Astrocyte (in vitro differentiated cells and primary cell): Measurements from ENCODE around the gene PCP2. TPM values are rescaled to one million over a fixed set of nuclear protein-coding genes. Genes with fewer than 3 reads are reported as not detected.

Experiments
- DNase-seq: peaks from one replicate; pipeline ENCODE4 v3.0.0-alpha.2; 2010; ENCODE audit warnings: low read depth
- FAIRE-seq: peaks from 2 replicates; lab custom pipeline; 2011; peaks lifted over from hg19 to GRCh38; lab: Jason Lieb, UNC
- H2AFZ ChIP-seq: 2 replicates; pipeline ENCODE4 v1.6.0; 2012; ENCODE audit warnings: low read depth, low read length, inconsistent platforms
- H3K27ac ChIP-seq: 2 replicates; pipeline ENCODE4 v1.5.1; 2011; ENCODE audit warnings: low read depth, low read length, inconsistent platforms
- H3K27me3 ChIP-seq: 2 replicates; pipeline ENCODE4 v1.6.0; 2011; ENCODE audit warnings: low read length, inconsistent platforms; ENCODE audit not compliant: insufficient read depth
- H3K36me3 ChIP-seq: 2 replicates; pipeline ENCODE4 v1.5.1; 2011; ENCODE audit warnings: low read length, inconsistent platforms; ENCODE audit not compliant: insufficient read depth
- H3K4me1 ChIP-seq: 2 replicates; pipeline ENCODE4 v1.5.1; 2011; ENCODE audit warnings: low read length, inconsistent platforms; ENCODE audit not compliant: insufficient read depth
- H3K4me2 ChIP-seq: 2 replicates; pipeline ENCODE4 v1.6.0; 2012; ENCODE audit warnings: low read length, inconsistent platforms
- H3K4me3 ChIP-seq: 2 replicates; pipeline ENCODE4 v1.5.1; 2011; ENCODE audit warnings: low read depth, mild to moderate bottlenecking, low read length, inconsistent platforms; ENCODE audit not compliant: insufficient read depth
- H3K79me2 ChIP-seq: 2 replicates; pipeline ENCODE4 v1.6.0; 2012; ENCODE audit warnings: mild to moderate bottlenecking, low read length, inconsistent platforms; ENCODE audit not compliant: insufficient read depth
- H3K9ac ChIP-seq: 2 replicates; pipeline ENCODE4 v1.6.0; 2012; ENCODE audit warnings: mild to moderate bottlenecking, low read length, inconsistent platforms
- H3K9me3 ChIP-seq: 2 replicates; pipeline ENCODE4 v1.5.1; 2012; ENCODE audit warnings: low read depth, mild to moderate bottlenecking, low read length, inconsistent platforms; ENCODE audit not compliant: insufficient read depth
- H4K20me1 ChIP-seq: 2 replicates; pipeline ENCODE4 v1.6.0; 2012; ENCODE audit warnings: low read length, inconsistent platforms; ENCODE audit not compliant: insufficient read depth
- H3K27ac Mint-ChIP-seq: one replicate; pipeline ENCODE4 v1.8.0; 2021; ENCODE audit warnings: mild to moderate bottlenecking, mixed read lengths; ENCODE audit not compliant: unreplicated experiment
- H3K27me3 Mint-ChIP-seq: one replicate; pipeline ENCODE4 v1.8.0; 2021; ENCODE audit warnings: low read depth, mixed read lengths; ENCODE audit not compliant: unreplicated experiment
- H3K36me3 Mint-ChIP-seq: one replicate; pipeline ENCODE4 v1.8.0; 2021; ENCODE audit warnings: low read depth, mixed read lengths; ENCODE audit not compliant: unreplicated experiment
- H3K4me1 Mint-ChIP-seq: one replicate; pipeline ENCODE4 v1.8.0; 2021; ENCODE audit warnings: low read depth, mixed read lengths; ENCODE audit not compliant: unreplicated experiment
- H3K4me3 Mint-ChIP-seq: one replicate; pipeline ENCODE4 v1.8.0; 2021; ENCODE audit warnings: mild to moderate bottlenecking, moderate library complexity, mixed read lengths; ENCODE audit not compliant: unreplicated experiment
- H3K9me3 Mint-ChIP-seq: one replicate; pipeline ENCODE4 v1.8.0; 2021; ENCODE audit warnings: mild to moderate bottlenecking, mixed read lengths; ENCODE audit not compliant: unreplicated experiment
- CTCF ChIP-seq: IDR thresholded peaks from 2 replicates; pipeline ENCODE4 v1.5.1; 2011; ENCODE audit warnings: low read depth, mild to moderate bottlenecking, inconsistent platforms, low read length, moderate library complexity; ENCODE audit not compliant: insufficient read depth
- EZH2 ChIP-seq: IDR thresholded peaks from 2 replicates; pipeline ENCODE4 v1.6.1; 2012; ENCODE audit warnings: mild to moderate bottlenecking, low read length, inconsistent platforms; ENCODE audit not compliant: insufficient read depth
- total RNA-seq: library from RNA; stranded (reverse); gene quantifications from 2 replicates; pipeline ENCODE4 v1.2.1, GENCODE V29; 2021

PCP2 gene
- total RNA-seq, 1 donor from 2014 or later: not detected

GRCh38 chr19:7665076-7665475, 31.6 kb upstream of the PCP2 start:
- Histone ChIP-seq H3K4me2 (no peak overlapping the region), H2AFZ (no peak overlapping the region), H3K27ac (no peak overlapping the region), H3K4me3 (no peak overlapping the region), H3K4me1 (no peaks in the 10 kb centered on the region), H3K27me3 (peaks cover 4% of the 10 kb centered on the region), H3K36me3 (no peaks in the 10 kb centered on the region), H3K9me3 (no peaks in the 10 kb centered on the region), H4K20me1 (no peaks in the 10 kb centered on the region), H3K79me2 (no peaks in the 10 kb centered on the region), H3K9ac (no peak overlapping the region)
- DNase-seq (no peak), FAIRE-seq (no peak)
- H3K4me1 Mint-ChIP-seq: no peaks in the 10 kb centered on the region
- H3K36me3 Mint-ChIP-seq: no peaks in the 10 kb centered on the region
- TF ChIP-seq CTCF (no peak), EZH2 (no peak)
- no peak overlapping the region for H3K4me3 Mint-ChIP-seq
- H3K27ac Mint-ChIP-seq: no peak overlapping the region
- peaks cover 52% of the 10 kb centered on the region for H3K27me3 Mint-ChIP-seq
- peaks cover 5% of the 10 kb centered on the region for H3K9me3 Mint-ChIP-seq

- Histone ChIP-seq H3K27ac (no peak overlapping the region), H3K36me3 (no peaks in the 10 kb centered on the region), H3K4me2 (no peak overlapping the region), H3K9me3 (no peaks in the 10 kb centered on the region), H3K9ac (no peak overlapping the region), H4K20me1 (no peaks in the 10 kb centered on the region), H3K27me3 (peaks cover 2% of the 10 kb centered on the region), H3K4me3 (no peak overlapping the region), H3K4me1 (no peaks in the 10 kb centered on the region), H3K79me2 (no peaks in the 10 kb centered on the region), H2AFZ (no peak overlapping the region)
- DNase-seq: no peak
- Mint-ChIP-seq H3K9me3 (peaks cover 2% of the 10 kb centered on the region), H3K4me3 (no peak overlapping the region), H3K27ac (no peak overlapping the region), H3K36me3 (no peaks in the 10 kb centered on the region), H3K4me1 (no peaks in the 10 kb centered on the region), H3K27me3 (peaks cover 48% of the 10 kb centered on the region)
- TF ChIP-seq CTCF: no peak
- no peak for TF ChIP-seq EZH2
- no peak for FAIRE-seq
Observed at GRCh38 chr19:7663706-7664105, 30.2 kb upstream of the PCP2 start.

- no peak overlapping the region for H3K4me3 ChIP-seq
- DNase-seq: no peak
- FAIRE-seq: no peak
- no peaks in the 10 kb centered on the region for H4K20me1 ChIP-seq
- no peak overlapping the region for H3K27ac ChIP-seq
- H3K79me2 ChIP-seq: no peaks in the 10 kb centered on the region
- H2AFZ ChIP-seq: no peak overlapping the region
- H3K36me3 ChIP-seq: no peaks in the 10 kb centered on the region
- Mint-ChIP-seq H3K9me3 (peaks cover 2% of the 10 kb centered on the region), H3K4me3 (no peak overlapping the region), H3K27me3 (peaks cover 44% of the 10 kb centered on the region), H3K36me3 (no peaks in the 10 kb centered on the region), H3K4me1 (no peaks in the 10 kb centered on the region), H3K27ac (no peak overlapping the region)
- no peak overlapping the region for H3K9ac ChIP-seq
- peaks cover 2% of the 10 kb centered on the region for H3K27me3 ChIP-seq
- no peaks in the 10 kb centered on the region for H3K9me3 ChIP-seq
- TF ChIP-seq CTCF (no peak), EZH2 (no peak)
- H3K4me1 ChIP-seq: no peaks in the 10 kb centered on the region
- H3K4me2 ChIP-seq: no peak overlapping the region
Observed at GRCh38 chr19:7662657-7663056, 29.1 kb upstream of the PCP2 start.
